ENCODE results near the gene GALC. TPM values are rescaled to one million over a fixed set of nuclear protein-coding genes. Genes with fewer than 3 reads are reported as not detected.

Gene GALC
- total RNA-seq, 1 experiment from 2014 or later, result 33.4 TPM

GRCh38 chr14:88013750-88014349, 20.9 kb upstream of the GALC start:
- no peaks in the 10 kb centered on the region for H3K9me3 ChIP-seq (ENCODE audit: low read length)
- no peak overlapping the region for H3K27ac ChIP-seq (ENCODE audit: low read length)
- peak overlapping the region; percentile 17 for H3K4me2 ChIP-seq (ENCODE audit: low read depth, low read length, poor library complexity, severe bottlenecking)
- H2AFZ ChIP-seq (ENCODE audit: low read length), result no peak overlapping the region
- no peaks in the 10 kb centered on the region for H3K79me2 ChIP-seq (ENCODE audit: low read length)
- no peaks in the 10 kb centered on the region for H3K27me3 ChIP-seq (ENCODE audit: low read length)
- H4K20me1 ChIP-seq (ENCODE audit: insufficient read depth, low read depth, low read length), result no peaks in the 10 kb centered on the region
- no peak overlapping the region for H3K9ac ChIP-seq (ENCODE audit: low read length)
- H3K36me3 ChIP-seq (ENCODE audit: insufficient read depth, low read length), result no peaks in the 10 kb centered on the region
- DNase-seq, result peak; percentile 88
- H3K4me1 ChIP-seq (ENCODE audit: low read length), result peaks cover 3% of the 10 kb centered on the region
- no peak overlapping the region for H3K4me3 ChIP-seq (ENCODE audit: low read length)
- no peaks in the 10 kb centered on the region for H3K9me2 ChIP-seq (replicated peaks; ENCODE audit: insufficient read depth, low read length)

GRCh38 chr14:88012495-88012894, 19.5 kb upstream of the GALC start:
- Histone ChIP-seq H3K4me1 (ENCODE audit: low read length) (peaks cover 3% of the 10 kb centered on the region), H3K27me3 (ENCODE audit: low read length) (no peaks in the 10 kb centered on the region), H4K20me1 (ENCODE audit: insufficient read depth, low read depth, low read length) (no peaks in the 10 kb centered on the region), H3K9me2 (replicated peaks; ENCODE audit: insufficient read depth, low read length) (no peaks in the 10 kb centered on the region), H3K27ac (ENCODE audit: low read length) (no peak overlapping the region), H3K4me3 (ENCODE audit: low read length) (no peak overlapping the region), H3K4me2 (ENCODE audit: low read depth, low read length, poor library complexity, severe bottlenecking) (no peak overlapping the region), H3K79me2 (ENCODE audit: low read length) (no peaks in the 10 kb centered on the region), H3K9ac (ENCODE audit: low read length) (no peak overlapping the region), H2AFZ (ENCODE audit: low read length) (no peak overlapping the region), H3K9me3 (ENCODE audit: low read length) (no peaks in the 10 kb centered on the region), H3K36me3 (ENCODE audit: insufficient read depth, low read length) (no peaks in the 10 kb centered on the region)
- DNase-seq, result no peak

- Histone ChIP-seq H3K9ac (ENCODE audit: low read length) (no peak overlapping the region), H3K27ac (ENCODE audit: low read length) (no peak overlapping the region), H3K4me1 (ENCODE audit: low read length) (peaks cover 22% of the 10 kb centered on the region), H3K36me3 (ENCODE audit: insufficient read depth, low read length) (no peaks in the 10 kb centered on the region), H3K4me2 (ENCODE audit: low read depth, low read length, poor library complexity, severe bottlenecking) (no peak overlapping the region), H3K9me3 (ENCODE audit: low read length) (no peaks in the 10 kb centered on the region), H3K9me2 (replicated peaks; ENCODE audit: insufficient read depth, low read length) (no peaks in the 10 kb centered on the region), H3K79me2 (ENCODE audit: low read length) (no peaks in the 10 kb centered on the region), H3K27me3 (ENCODE audit: low read length) (no peaks in the 10 kb centered on the region), H4K20me1 (ENCODE audit: insufficient read depth, low read depth, low read length) (no peaks in the 10 kb centered on the region), H2AFZ (ENCODE audit: low read length) (no peak overlapping the region), H3K4me3 (ENCODE audit: low read length) (no peak overlapping the region)
- no peak for DNase-seq
These were observed 17.3 kb upstream of the GALC start for GRCh38 chr14:88010331-88010730.

- H3K4me1 ChIP-seq (ENCODE audit: low read length), result peaks cover 29% of the 10 kb centered on the region
- no peak overlapping the region for H3K4me3 ChIP-seq (ENCODE audit: low read length)
- H3K9ac ChIP-seq (ENCODE audit: low read length), result no peak overlapping the region
- no peaks in the 10 kb centered on the region for H3K9me2 ChIP-seq (replicated peaks; ENCODE audit: insufficient read depth, low read length)
- no peaks in the 10 kb centered on the region for H3K9me3 ChIP-seq (ENCODE audit: low read length)
- H3K79me2 ChIP-seq (ENCODE audit: low read length), result no peaks in the 10 kb centered on the region
- H4K20me1 ChIP-seq (ENCODE audit: insufficient read depth, low read depth, low read length), result no peaks in the 10 kb centered on the region
- no peak overlapping the region for H3K27ac ChIP-seq (ENCODE audit: low read length)
- H2AFZ ChIP-seq (ENCODE audit: low read length), result no peak overlapping the region
- no peaks in the 10 kb centered on the region for H3K36me3 ChIP-seq (ENCODE audit: insufficient read depth, low read length)
- H3K4me2 ChIP-seq (ENCODE audit: low read depth, low read length, poor library complexity, severe bottlenecking), result no peak overlapping the region
- DNase-seq, result no peak
- H3K27me3 ChIP-seq (ENCODE audit: low read length), result no peaks in the 10 kb centered on the region
These were observed 16.5 kb upstream of the GALC start for GRCh38 chr14:88009486-88009885.

- no peak overlapping the region for H3K4me2 ChIP-seq (ENCODE audit: low read depth, low read length, poor library complexity, severe bottlenecking)
- no peaks in the 10 kb centered on the region for H3K36me3 ChIP-seq (ENCODE audit: insufficient read depth, low read length)
- DNase-seq, result no peak
- H3K79me2 ChIP-seq (ENCODE audit: low read length), result no peaks in the 10 kb centered on the region
- H3K4me3 ChIP-seq (ENCODE audit: low read length), result no peak overlapping the region
- H3K9me2 ChIP-seq (replicated peaks; ENCODE audit: insufficient read depth, low read length), result no peaks in the 10 kb centered on the region
- no peaks in the 10 kb centered on the region for H3K9me3 ChIP-seq (ENCODE audit: low read length)
- no peak overlapping the region for H3K27ac ChIP-seq (ENCODE audit: low read length)
- H3K4me1 ChIP-seq (ENCODE audit: low read length), result peaks cover 28% of the 10 kb centered on the region
- no peak overlapping the region for H3K9ac ChIP-seq (ENCODE audit: low read length)
- H2AFZ ChIP-seq (ENCODE audit: low read length), result no peak overlapping the region
- H3K27me3 ChIP-seq (ENCODE audit: low read length), result no peaks in the 10 kb centered on the region
- no peaks in the 10 kb centered on the region for H4K20me1 ChIP-seq (ENCODE audit: insufficient read depth, low read depth, low read length)
These were observed 15.2 kb upstream of the GALC start for GRCh38 chr14:88008039-88008742.

GRCh38 chr14:88007608-88008007, 14.6 kb upstream of the GALC start:
- Histone ChIP-seq H3K79me2 (ENCODE audit: low read length) (no peaks in the 10 kb centered on the region), H3K4me3 (ENCODE audit: low read length) (no peak overlapping the region), H3K9me2 (replicated peaks; ENCODE audit: insufficient read depth, low read length) (no peaks in the 10 kb centered on the region), H2AFZ (ENCODE audit: low read length) (no peak overlapping the region), H3K9me3 (ENCODE audit: low read length) (no peaks in the 10 kb centered on the region), H3K36me3 (ENCODE audit: insufficient read depth, low read length) (no peaks in the 10 kb centered on the region), H3K4me2 (ENCODE audit: low read depth, low read length, poor library complexity, severe bottlenecking) (no peak overlapping the region), H3K27me3 (ENCODE audit: low read length) (no peaks in the 10 kb centered on the region), H3K4me1 (ENCODE audit: low read length) (peaks cover 28% of the 10 kb centered on the region), H3K27ac (ENCODE audit: low read length) (no peak overlapping the region), H4K20me1 (ENCODE audit: insufficient read depth, low read depth, low read length) (no peaks in the 10 kb centered on the region), H3K9ac (ENCODE audit: low read length) (no peak overlapping the region)
- DNase-seq, result no peak

GRCh38 chr14:88005978-88006851, 13.2 kb upstream of the GALC start:
- H3K4me3 ChIP-seq (ENCODE audit: low read length), result peak overlapping the region; percentile 60
- no peaks in the 10 kb centered on the region for H3K36me3 ChIP-seq (ENCODE audit: insufficient read depth, low read length)
- no peaks in the 10 kb centered on the region for H3K9me3 ChIP-seq (ENCODE audit: low read length)
- no peak overlapping the region for H3K9ac ChIP-seq (ENCODE audit: low read length)
- peaks cover 28% of the 10 kb centered on the region for H3K4me1 ChIP-seq (ENCODE audit: low read length)
- no peaks in the 10 kb centered on the region for H3K9me2 ChIP-seq (replicated peaks; ENCODE audit: insufficient read depth, low read length)
- peak; percentile 56 for DNase-seq
- H3K4me2 ChIP-seq (ENCODE audit: low read depth, low read length, poor library complexity, severe bottlenecking), result peak overlapping the region; percentile 71
- H3K27me3 ChIP-seq (ENCODE audit: low read length), result no peaks in the 10 kb centered on the region
- H2AFZ ChIP-seq (ENCODE audit: low read length), result no peak overlapping the region
- H3K79me2 ChIP-seq (ENCODE audit: low read length), result no peaks in the 10 kb centered on the region
- no peak overlapping the region for H3K27ac ChIP-seq (ENCODE audit: low read length)
- no peaks in the 10 kb centered on the region for H4K20me1 ChIP-seq (ENCODE audit: insufficient read depth, low read depth, low read length)

GRCh38 chr14:88005050-88005481, 12.1 kb upstream of the GALC start, which contains the start of gene GPR65:
TSS of gene GPR65 (plus strand) at chr14:88005135. CDS start at chr14:88010848, 5,713 bp downstream.
- Histone ChIP-seq H3K36me3 (ENCODE audit: insufficient read depth, low read length) (no peaks in the 10 kb centered on the region), H3K4me1 (ENCODE audit: low read length) (peaks cover 28% of the 10 kb centered on the region), H3K4me3 (ENCODE audit: low read length) (peak within 1 kb of the TSS; percentile 60), H3K9ac (ENCODE audit: low read length) (peak within 1 kb of the TSS; percentile 44), H3K79me2 (ENCODE audit: low read length) (no peaks in the 10 kb centered on the region), H2AFZ (ENCODE audit: low read length) (peak within 1 kb of the TSS; percentile 32; the same call in 1 of the 2 replicates), H3K27me3 (ENCODE audit: low read length) (no peaks in the 10 kb centered on the region), H3K9me2 (replicated peaks; ENCODE audit: insufficient read depth, low read length) (no peaks in the 10 kb centered on the region), H3K4me2 (ENCODE audit: low read depth, low read length, poor library complexity, severe bottlenecking) (peak within 1 kb of the TSS; percentile 71), H4K20me1 (ENCODE audit: insufficient read depth, low read depth, low read length) (no peaks in the 10 kb centered on the region), H3K9me3 (ENCODE audit: low read length) (no peaks in the 10 kb centered on the region), H3K27ac (ENCODE audit: low read length) (peak within 1 kb of the TSS; percentile 27)
- DNase-seq, result peak; percentile 89

All from Karpas-422 (cell line).